Stimulated activated naive CD8-positive, alpha-beta T cell treated with anti-CD3 and anti-CD28 coated beads, Interleukin-15, Interleukin-2, amounts not matched to agents 100 U/mL and 50 U/mL, for 24 hours (primary cell): ENCODE measurements around the gene RAB11FIP4.

Experiments used
- ATAC-seq: fragments of 150-1000 bp; cut with Tn5 transposase; one replicate; pipeline ENCODE4 v1.10.0; 2021
- DNase-seq: peaks from one replicate; pipeline ENCODE4 v3.0.0; 2021

RAB11FIP4 gene

DNA sequence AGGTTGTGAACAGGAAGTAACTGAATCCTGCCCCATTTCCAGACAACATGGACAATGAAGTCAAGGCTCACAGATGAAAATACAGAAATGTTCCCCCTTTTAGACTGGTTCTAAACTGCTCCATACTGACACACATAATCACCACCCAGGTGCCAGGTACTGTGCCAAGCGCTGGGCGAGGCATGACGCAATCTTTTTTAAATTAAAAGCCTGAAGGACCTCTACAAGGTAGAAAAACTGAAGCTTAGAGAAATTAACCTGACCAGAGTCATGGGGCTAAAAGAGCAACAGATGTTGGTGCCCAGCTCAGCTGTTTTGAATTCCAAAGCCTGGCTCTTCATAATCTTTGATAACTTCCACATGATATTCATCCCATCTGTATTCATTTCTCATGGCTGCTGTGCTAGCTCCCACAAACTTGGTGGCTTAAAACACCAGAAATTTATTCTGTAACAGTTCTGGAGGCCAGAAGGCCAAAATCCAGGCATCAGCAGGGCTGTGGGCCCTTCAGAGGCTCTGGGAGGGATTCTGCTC, 4.9 kb upstream of the RAB11FIP4 start:
- no peak for ATAC-seq
- no peak for DNase-seq

DNA sequence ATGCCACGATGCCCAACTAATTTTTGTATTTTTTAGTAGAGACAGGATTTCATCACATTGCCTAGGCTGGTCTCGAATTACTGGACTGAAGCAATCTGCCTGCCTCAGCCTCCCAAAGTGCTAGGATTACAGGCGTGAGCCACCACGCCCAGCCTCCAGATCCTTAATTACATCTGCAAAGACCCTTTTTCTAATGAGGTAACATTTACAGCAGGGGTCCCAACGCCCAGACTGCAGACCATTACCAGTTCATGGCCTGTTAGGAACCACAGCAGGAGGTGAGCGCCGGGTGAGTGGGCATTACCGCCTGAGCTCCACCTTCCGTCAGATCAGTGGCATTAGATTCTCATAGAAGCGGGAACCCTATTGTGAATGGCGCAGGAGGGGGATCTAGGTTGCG, 4.0 kb upstream of the RAB11FIP4 start:
- DNase-seq, result no peak
- ATAC-seq, result no peak

DNA sequence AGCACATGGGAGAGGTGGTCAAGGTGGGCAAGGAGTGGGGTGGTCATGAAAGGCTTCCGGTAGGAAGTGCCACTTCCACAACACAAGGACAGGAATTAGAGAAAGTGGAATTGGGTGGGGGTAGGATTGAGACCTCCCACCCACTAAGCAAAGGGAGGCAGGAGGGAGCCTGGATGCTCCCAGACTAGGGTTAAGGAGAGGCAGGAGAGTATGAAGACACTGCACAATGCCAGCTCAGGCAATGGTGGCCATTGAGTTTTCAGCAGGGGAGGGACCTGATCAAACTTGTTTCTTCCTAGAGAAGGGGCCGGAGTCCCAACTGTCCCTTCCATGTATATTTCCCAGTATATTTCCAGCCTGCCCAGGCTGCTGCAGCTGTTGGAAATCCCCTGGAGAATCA, 3.1 kb upstream of the RAB11FIP4 start:
- no peak for DNase-seq

DNA sequence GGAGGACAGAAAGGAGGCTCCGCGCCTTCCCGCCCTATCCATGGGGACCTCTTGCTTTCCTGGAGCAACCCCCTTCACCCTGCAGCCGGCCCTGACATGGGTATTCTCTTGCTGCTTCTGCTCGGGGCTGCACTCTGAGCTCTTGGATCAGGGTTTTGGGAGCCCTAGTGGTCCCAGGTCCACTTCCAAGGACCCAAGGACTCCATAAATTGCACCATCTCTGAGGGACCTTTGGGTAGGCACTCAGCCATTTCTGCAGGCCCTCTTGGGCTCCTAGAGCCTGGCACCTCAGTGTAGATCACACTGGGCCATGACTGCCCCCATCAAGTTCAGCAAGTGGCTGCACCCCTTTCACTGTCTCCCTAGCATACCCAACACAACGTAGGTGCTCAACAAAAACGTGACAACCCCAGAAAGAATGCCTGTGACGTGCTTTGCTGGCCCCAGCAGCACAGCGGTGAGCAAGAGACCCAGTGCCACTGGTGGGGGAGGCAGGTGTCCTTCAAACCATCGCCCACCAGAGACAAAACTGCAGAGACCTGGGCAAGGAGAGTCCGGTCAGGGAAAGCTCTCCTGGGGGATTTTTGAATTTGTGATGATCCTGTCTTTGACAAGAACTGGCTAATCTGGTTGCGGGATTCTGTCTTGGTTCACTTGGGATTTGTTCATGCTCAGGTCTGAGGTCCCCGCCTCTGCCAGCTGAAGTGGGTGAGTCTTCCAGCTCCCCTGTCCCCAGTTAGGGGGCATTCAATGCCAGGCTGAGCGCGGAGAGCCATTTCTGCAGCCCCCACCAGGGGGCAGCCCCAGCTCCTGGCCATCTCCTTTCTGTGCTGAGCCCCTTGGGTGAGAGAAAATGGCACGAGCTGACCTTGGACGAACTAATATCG, 2.5 kb upstream of the RAB11FIP4 start:
- DNase-seq (peak; percentile 63), ATAC-seq (no peak)

More for the DNA sequence above, 3.1 kb upstream of the RAB11FIP4 start:
- no peak for ATAC-seq

DNA sequence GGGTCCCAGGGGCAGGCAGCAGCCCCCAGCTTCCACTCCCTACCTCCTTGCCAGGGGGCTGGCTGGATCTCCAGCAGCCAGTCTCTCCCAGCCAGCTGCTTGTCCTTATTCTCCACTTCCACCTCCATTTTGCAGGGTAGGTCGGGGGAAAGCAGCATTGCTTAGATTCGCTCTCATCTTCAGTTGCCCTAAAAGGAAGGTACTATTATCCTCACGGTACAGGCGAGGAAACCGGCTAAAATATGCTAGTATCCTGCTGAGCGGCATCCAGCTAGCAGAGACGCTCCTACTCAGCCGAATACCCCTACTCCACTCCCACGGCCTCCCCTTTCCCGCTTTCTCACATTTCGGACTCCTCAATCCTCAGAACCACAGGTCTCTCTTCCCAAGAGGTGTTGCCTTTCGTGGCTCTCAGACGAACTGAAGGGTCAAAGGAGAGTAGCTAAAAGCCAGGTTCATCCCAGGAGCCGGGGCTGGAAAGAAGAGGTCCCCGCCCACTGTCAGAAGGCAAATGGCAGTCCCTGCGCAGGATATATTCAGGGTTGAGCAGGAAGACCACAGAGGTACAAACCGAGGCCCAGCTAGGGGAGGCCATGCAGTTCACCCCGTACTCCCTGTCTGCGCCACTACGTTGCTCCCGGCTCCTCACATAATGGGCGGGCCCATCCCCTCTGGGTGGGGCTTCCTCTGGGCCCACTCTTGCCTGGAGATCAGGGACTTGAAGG, 1.7 kb upstream of the RAB11FIP4 start:
- ATAC-seq (no peak), DNase-seq (no peak)

DNA sequence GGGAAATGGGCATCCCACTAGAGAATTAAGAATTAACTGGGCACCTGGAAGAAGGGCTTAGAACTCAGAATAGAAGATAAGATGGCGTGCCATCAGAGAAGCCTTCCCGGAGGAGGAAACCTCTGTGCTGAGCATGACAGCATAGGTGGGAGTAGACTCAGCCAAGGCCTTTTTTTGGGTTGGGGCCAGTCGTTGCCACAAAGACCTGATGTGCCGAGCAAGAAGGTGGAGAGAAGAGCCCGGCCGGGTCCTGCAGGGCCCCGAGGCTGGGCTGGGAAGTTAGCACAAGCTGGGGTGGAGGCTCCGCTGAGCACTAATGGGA, 1.1 kb upstream of the RAB11FIP4 start:
- DNase-seq (no peak), ATAC-seq (no peak)

DNA sequence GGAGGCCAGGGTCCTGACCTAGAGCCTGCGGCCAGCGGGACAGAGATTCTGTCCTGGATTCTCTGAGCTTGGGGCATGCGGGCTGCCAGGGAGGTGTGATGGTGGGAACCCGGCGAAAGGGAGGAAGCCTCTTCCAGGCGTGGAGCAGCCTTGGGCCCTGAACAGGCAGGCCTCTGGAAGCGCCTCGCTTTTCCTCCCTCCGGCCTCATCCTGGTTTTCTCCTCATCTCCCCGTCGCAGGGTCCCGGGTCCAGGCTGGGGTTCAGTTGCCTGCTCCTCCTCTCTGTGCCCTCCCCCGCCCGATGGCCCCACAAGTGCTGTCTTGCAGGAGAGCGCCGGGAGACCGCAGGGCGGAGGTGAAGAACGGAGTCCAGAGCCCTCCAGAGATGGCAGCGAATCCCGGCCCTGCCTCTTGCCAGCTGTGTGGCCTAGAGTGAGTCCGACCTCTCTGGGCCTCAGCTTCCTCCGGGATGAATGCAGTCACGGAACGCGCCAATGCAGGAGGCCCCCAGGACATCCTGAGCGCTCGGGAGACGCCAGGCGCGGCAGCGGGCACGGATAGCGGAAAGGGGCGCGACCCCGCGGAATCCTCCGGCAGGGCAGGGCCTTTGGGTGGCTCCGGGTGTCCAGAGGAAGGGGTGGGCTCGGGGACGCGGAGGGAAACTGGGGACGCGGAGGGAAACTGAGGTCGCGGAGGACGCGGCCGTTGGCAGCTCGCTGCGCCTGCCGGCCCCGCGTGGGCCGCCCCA, 553 bp upstream of the RAB11FIP4 start:
- ATAC-seq (no peak), DNase-seq (no peak)

DNA sequence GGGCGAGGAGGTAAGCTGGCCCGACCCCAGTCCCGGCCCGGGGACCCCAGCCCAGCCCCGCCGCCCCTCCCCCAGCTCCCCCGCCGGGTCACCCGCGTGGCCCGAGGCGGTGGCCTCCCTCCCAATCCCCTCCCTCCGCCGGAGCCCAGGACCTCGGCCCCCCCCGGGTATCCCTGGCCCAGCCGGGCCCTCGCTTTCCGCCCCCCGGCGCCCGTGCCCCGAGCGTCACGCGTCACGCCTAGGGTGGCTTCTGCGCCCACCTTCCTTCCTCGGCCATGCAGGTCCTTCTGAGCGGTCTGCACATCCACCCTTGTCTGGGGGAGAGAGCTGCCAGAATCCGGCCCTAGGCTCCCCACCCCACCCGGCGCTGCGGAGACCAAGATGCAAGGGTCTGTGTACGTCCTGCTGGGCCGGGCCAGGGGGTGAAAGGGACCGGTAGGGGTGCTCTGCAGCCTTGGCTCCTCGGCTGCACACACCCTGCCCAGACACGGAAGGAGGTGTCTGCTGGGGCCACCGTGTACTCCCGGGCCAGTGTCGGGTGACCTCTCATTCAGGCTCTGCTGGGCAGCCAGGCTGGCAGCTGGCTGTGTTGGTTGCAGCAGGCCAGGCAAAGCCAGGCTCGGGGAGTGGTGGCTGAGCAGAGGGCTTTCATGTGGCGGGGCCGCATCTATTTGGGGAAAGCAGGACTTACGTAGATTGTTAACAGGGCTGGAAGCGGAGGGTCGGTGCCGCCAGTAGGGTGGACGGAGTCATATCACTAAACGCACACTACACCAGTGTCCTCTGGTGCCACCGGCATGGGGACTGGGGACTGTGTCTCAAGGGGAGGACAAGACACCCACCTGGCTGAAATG, 754 bp downstream of the RAB11FIP4 start:
- DNase-seq (no peak), ATAC-seq (no peak)

DNA sequence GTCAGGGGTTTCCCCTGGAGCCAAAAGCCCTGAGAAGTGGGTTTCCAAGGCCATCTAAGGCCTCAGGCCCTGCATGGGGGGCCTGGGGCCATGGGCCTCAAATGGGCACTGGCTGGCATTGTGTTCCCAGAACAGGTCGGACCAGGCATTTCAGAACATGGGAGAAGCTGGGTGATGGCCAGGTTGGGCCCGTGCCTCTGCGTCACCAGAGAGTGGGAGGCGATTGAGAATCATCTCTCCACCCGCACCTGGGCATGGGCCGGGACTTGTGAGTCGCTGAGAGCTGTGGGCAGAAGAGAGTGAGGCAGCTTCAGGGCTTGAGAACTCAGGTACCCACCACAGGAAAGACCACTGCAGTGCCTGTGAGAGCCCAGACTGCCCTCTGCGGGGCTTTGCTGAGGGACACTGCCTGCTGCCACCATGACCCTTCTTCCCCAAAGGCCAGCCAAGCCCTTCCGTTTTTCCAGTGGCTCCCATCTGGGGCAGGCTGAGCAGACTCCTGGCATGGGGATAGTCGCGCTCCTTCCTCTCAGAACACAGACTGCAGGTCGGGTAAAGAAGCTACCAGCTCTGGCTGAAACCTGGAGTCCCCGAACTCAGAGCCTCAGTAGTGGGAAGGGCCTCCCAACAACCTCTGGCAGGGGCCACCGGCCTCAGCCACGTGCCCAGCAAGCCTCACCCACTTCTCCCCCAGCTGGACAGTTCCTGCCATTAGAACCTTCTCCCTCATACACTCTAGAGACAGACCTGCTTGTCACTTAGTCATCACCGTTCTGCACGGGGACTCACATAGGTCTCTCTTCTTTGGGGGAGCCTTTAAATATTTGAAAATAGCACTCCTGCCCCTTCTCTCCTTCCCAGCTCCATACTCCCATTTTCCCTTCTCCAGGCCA, 1.6 kb downstream of the RAB11FIP4 start:
- DNase-seq, result no peak
- ATAC-seq, result no peak

DNA sequence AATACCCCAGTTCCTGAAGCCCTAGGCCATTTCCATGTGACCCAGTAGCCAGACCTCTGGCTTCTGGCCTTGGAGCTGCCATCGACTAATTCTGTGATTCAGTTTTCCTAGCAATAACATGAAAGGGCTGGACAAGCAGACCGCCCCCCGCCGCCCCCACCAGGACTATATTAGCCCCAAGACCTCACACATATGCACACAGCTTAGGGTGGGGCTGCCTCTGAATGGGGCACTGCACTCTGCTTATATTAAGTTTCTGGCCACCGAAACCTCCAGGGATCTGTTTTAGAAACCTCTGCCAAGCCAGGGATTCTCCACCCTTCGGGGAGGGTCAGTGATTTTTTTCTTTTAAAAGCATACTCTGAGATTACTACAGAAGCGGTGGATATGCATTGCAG, 2.3 kb downstream of the RAB11FIP4 start:
- DNase-seq (no peak), ATAC-seq (no peak)

DNA sequence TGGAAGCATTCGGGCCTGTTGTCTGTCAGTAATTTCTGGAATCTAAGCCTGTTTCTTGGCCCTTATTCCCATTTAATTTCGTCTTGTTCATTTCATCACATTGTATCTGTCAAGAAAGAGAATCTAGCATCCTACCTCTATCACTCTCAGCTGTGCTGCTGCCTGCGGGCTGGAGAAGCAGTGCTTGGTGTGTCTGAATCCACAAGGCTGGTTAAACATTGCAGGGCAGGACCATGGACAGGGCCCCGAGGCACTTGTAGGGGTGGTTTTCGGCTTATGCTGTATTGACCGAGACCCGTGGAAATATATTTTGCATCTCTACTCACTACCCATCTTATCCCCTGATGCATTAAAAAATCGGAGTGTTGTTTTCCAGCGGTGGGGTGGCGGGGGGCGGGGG, 3.1 kb downstream of the RAB11FIP4 start:
- DNase-seq, result peak; percentile 65
- ATAC-seq, result no peak

DNA sequence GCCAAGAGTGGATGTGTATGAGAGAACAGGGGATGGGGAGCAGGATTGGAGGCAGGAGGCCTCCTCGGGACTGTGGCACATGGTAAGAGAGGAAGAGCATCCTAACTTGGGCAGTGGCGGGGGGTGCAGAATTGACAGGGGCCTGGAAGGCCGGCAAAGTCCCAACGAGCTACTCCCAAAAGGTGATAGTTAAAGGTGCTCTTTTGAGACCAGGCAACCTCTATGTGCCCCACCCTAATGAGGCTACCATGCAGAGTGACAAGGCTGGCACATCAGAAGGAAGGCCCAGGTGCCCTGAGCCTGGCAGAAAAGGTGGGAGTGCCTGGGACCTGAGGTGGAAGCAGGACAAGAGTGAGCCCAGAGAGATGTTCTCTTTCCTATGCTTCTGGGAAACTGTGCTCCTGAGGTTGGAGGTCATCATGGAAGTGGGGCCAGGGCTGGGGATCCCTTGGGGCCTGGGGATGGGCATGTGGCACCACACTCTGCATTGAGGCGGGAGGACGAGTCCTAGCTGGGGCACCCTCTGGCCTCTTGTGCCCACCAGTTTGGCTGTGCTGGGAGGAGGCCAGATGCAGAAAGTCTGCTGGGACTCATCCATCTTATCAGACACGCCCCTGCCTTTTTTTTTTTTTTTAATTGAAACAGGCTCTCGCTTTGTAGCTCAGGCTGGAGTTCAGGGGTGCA, 5.9 kb downstream of the RAB11FIP4 start:
- DNase-seq (no peak), ATAC-seq (no peak)

DNA sequence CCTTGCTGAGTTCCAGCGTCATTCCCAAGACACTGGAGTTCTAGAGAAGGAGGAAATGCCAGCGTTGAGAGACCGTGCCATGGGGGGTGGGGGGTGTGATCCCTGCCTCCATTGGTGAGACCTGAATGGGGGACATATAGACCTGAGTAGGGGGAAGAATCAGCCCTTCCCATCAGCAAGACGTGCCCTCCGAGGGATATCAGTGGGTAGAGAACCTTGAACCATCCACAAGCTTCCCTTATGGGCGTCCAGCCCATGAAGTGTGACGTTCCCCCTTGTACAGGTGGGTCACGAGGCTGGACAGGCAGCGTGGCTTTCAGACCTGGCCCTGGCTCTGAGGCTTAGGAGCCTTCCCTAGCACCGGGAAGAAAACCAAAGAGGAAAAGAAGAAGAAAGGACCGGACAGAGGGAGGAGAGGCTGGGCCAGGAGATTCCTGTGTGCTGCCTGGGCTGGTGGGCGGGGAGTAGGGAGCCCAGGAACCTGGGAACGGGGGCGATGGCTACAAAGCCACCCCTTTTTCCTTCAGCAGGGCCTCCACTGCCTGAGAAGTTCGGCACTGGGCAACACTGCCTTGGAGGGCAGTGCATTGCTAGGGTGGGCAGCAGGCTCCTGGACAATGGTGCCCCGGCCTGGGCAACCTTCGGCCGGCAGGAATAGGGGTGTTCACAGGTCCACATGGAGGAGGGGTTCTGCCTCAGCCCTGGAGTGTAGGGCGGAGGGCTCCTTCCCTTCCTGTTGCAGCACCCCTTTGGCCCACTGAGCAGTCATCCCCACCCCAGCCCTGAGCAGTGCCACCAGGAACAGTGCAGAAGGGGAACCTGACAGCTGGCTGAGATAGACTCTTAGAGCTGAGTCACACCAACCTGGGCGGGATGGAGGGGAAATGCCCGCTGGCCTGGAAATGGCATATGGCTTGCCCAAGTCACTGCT, 7.2 kb downstream of the RAB11FIP4 start:
- DNase-seq (no peak), ATAC-seq (no peak)

DNA sequence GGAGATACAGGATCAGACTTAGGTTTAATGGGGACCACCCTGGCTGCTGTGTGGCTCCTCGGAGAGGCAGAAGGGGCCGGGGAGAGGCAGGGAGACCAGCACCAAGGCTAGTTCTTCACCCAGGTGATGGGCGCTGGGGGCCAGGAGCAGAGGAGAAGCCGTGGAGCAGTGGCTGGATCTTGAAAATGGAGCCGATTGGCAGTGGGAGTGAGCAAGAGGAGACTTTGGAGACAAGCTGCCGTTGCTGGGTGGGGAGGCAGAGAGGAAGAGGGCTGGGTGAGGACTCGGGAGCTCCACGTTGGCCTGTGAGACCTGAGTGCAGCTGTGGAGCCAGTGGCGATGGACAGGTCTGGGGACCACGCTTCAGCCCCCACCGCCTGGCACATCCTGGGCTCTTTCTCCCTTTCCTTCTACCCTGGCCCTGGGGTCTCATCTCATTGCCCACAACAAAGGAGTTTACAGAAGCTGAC, 9.0 kb downstream of the RAB11FIP4 start:
- no peak for ATAC-seq
- no peak for DNase-seq

DNA sequence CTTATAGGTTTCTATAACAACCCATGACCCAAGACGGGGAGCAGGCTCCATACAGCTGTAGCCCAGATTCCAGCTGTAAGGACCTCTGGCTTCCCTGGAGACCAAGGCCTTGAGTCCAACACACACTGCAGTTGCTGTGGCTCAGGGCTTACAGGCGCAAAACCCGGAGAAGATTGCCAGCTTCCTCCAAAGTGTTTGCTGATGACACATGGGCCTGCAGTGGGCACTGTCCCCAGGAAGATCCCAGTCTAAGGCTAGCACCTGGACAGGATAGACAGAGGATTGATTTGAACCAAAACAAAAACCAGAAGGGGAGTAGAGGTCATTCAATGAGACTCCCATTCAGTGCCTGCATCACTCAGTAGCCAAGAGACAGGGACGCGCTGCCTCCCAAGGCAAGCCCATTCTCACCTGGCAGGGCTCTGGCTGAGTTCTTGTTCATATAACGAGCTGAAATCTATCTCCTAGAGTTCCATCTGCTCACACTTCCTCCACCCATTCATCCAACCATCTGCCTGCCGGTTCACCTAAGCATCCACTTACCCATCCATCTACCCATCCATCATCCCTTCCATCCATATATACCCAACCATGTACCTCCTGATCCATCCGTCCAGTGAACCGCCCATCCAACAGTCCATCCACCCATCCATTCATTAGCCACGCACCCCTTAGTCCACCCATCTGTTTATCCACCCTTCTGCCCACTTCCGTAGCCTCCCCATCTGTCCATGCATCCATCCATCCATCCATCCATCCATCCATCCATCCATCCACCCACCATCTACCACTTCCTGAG, 10.2 kb downstream of the RAB11FIP4 start:
- ATAC-seq, result no peak

DNA sequence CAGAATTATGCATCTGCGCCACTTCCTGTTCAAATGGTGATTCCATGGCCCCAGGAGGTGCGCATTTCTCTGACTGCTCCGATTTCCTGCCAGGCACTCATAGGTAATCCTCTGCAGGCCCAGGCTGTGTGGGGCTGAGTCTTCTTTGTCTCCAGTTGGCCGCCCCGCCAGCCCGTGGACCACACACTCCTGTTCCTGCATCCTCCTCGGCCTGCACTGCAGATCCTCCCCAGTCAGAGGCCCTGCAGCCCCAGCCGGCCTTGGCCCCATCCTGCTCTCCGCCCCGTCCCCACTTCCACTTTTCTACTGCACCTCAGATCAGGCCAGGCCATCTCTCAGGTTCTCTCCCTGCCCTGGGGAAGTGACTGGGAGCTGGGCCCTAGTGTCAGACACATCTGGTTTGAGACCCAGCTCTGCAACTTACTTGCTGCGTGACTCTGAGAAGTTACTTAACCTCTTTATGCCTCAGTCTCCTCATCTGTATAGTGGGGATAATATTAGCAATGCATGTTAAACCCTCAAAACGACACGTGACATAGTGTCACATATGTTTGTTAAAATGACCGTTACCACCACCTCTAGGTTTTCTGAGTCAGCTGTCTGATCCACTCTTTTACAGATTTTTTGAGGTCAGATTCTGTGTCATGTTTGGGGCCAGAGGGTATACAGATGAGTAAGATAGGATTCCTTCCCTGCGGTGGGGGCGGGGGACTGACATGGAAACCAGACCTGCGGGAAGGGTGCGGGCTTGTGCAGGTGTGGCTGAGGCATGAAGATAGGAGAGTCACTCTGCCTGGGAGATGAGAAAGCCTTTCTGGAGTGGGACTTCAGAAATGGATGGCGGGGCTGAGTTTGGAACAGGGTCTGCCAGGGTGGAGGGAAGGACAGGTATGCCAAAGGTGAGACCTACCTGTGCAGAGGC, 12.8 kb downstream of the RAB11FIP4 start:
- no peak for ATAC-seq

More for the DNA sequence above, 10.2 kb downstream of the RAB11FIP4 start:
- DNase-seq, result no peak

DNA sequence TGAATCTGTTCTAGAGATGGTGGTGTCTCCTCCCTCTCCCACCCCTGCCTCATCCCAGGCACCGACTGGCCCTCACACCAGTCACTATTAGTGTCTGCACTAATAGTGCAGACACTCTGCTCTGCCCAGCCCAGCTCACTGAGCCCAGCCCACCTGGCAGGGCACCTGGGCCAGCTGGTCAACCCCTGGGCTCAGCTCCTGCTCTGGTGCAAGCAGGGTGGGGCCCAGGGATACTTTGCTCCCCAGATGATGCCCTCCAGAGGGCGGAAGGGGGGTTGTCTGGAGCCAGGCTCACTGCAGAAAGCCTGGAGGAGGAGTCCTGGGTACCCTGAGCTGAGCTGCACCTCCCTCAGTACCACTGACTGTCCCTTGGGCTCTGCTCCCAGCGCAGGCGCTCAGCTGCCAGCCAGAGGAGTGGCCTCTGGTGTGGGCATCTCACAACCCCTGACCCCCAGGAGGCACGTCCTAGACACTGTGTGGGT, 14.5 kb downstream of the RAB11FIP4 start:
- DNase-seq, result no peak
- ATAC-seq, result no peak

More for the DNA sequence above, 12.8 kb downstream of the RAB11FIP4 start:
- DNase-seq, result no peak
